Gastrocnemius medialis (tissue), 4 donors: ENCODE measurements around the gene KIFC3.

Experiments used
- CTCF ChIP-seq, 5 experiments: fragments of 450-650 bp in 3 of 5; fragments of 200-600 bp in 2 of 5; sonication (generic) in 2 of 5; IDR thresholded peaks in 4 of 5; conservative IDR thresholded peaks in 1 of 5; 1 replicate in 4 of 5; 2 replicates in 1 of 5; pipeline ENCODE4 v1.5.1; 2016 to 2019; ENCODE audit warnings: antibody characterized with exemption in 5 of 5, mild to moderate bottlenecking in 3 of 5, moderate library complexity in 3 of 5
- POLR2A ChIP-seq, 2 donors: fragments of 450-650 bp; IDR thresholded peaks; one replicate each; pipeline ENCODE4 v1.6.1; 2017; ENCODE audit warnings: antibody characterized with exemption in 2 of 2, mild to moderate bottlenecking in 2 of 2, moderate library complexity in 2 of 2

- TF ChIP-seq CTCF (IDR thresholded peaks at IDR 0.05 in 4 of 5, conservative IDR thresholded peaks at IDR 0.05 in 1 of 5) (no peak), POLR2A (IDR thresholded peaks at IDR 0.05) (no peak)
Measured at GRCh38 chr16:57721356-57722209, 80.7 kb downstream of the KIFC3 start.
